Neural cell (in vitro differentiated cells): ENCODE measurements around the gene TBX2. TPM values are rescaled to one million over a fixed set of nuclear protein-coding genes. Genes with fewer than 3 reads are reported as not detected.

Source experiments
- H2AFZ ChIP-seq: fragments of 200-600, 300-800 bp; sonication (generic), shearing (Covaris generic); 2 replicates; pipeline ENCODE4 v1.6.0; 2014; ENCODE audit warnings: low read depth, mild to moderate bottlenecking, antibody characterized with exemption, low read length, moderate library complexity
- H3F3A ChIP-seq: fragments of 200-600 bp; shearing (Covaris generic); 2 replicates; pipeline ENCODE4 v1.6.1; 2016; ENCODE audit warnings: mild to moderate bottlenecking, moderate library complexity, mixed read lengths, antibody characterized with exemption, low read length; ENCODE audit not compliant: insufficient read depth, poor library complexity, severe bottlenecking
- H3K27ac ChIP-seq: fragments of 200-600, 300-800 bp; sonication (generic), shearing (Covaris generic); 2 replicates; pipeline ENCODE4 v1.5.1; 2014; ENCODE audit warnings: mild to moderate bottlenecking, low read length, moderate library complexity
- H3K27me3 ChIP-seq: fragments of 300-800, 200-600 bp; sonication (generic), shearing (Covaris generic); 2 replicates; pipeline ENCODE4 v1.6.0; 2014; ENCODE audit warnings: mild to moderate bottlenecking, low read depth, low read length, moderate library complexity; ENCODE audit not compliant: insufficient read depth
- H3K36me3 ChIP-seq: fragments of 300-800, 200-600 bp; sonication (generic), shearing (Covaris generic); 2 replicates; pipeline ENCODE4 v1.5.1; 2014; ENCODE audit warnings: mild to moderate bottlenecking, antibody characterized with exemption, low read length, moderate library complexity; ENCODE audit not compliant: insufficient read depth
- H3K4me2 ChIP-seq: fragments of 300-800, 200-600 bp; sonication (generic), shearing (Covaris generic); 2 replicates; pipeline ENCODE4 v1.6.0; 2014; ENCODE audit warnings: mild to moderate bottlenecking, low read length
- H3K4me3 ChIP-seq: fragments of 300-800, 200-600 bp; sonication (generic), shearing (Covaris generic); 2 replicates; pipeline ENCODE4 v1.5.1; 2014; ENCODE audit warnings: mild to moderate bottlenecking, low read length, moderate library complexity
- H3K79me2 ChIP-seq: fragments of 200-600 bp; shearing (Covaris generic); replicated peaks from 2 replicates; pipeline ENCODE4 v1.6.0; 2014; ENCODE audit warnings: mild to moderate bottlenecking, low read length, moderate library complexity; ENCODE audit not compliant: insufficient read depth
- H3K9ac ChIP-seq: fragments of 300-800, 200-600 bp; sonication (generic), shearing (Covaris generic); 2 replicates; pipeline ENCODE4 v1.6.1; 2016; ENCODE audit warnings: mild to moderate bottlenecking, low read length, mixed read lengths
- H3K9me2 ChIP-seq: fragments of 200-600 bp; shearing (Covaris generic); 2 replicates; pipeline ENCODE4 v1.6.1; 2016; ENCODE audit warnings: mild to moderate bottlenecking, low read length, mixed read lengths; ENCODE audit not compliant: insufficient read depth
- H3K9me3 ChIP-seq: fragments of 200-600, 300-800 bp; sonication (generic), shearing (Covaris generic); 2 replicates; pipeline ENCODE4 v1.6.1; 2016; ENCODE audit warnings: mild to moderate bottlenecking, mixed run types, low read length, moderate library complexity, mixed read lengths
- H4K20me1 ChIP-seq: fragments of 200-600 bp; shearing (Covaris generic); 2 replicates; pipeline ENCODE4 v1.6.1; 2016; ENCODE audit warnings: mild to moderate bottlenecking, mixed run types; ENCODE audit not compliant: insufficient read depth
- CTCF ChIP-seq: fragments of 450-650 bp; IDR thresholded peaks from 2 replicates; pipeline ENCODE4 v1.5.1; 2014; ENCODE audit warnings: antibody characterized with exemption, mild to moderate bottlenecking, moderate library complexity; ENCODE audit not compliant: poor library complexity, severe bottlenecking
- EP300 ChIP-seq: fragments of 450-650 bp; conservative IDR thresholded peaks from 2 replicates; pipeline ENCODE4 v1.6.1; 2014; ENCODE audit warnings: antibody characterized with exemption, mild to moderate bottlenecking, moderate library complexity; ENCODE audit not compliant: poor library complexity, severe bottlenecking
- EZH2 ChIP-seq: fragments of 200-600, 300-800 bp; shearing (Covaris generic), sonication (generic); IDR thresholded peaks from 2 replicates; pipeline ENCODE4 v1.6.1; 2014; ENCODE audit warnings: antibody characterized with exemption, low read length, borderline replicate concordance, mild to moderate bottlenecking; ENCODE audit not compliant: insufficient read depth, poor library complexity, severe bottlenecking
- MXI1 ChIP-seq: fragments of 450-650 bp; conservative IDR thresholded peaks from 2 replicates; pipeline ENCODE4 v1.6.1; 2014; ENCODE audit warnings: antibody characterized with exemption, mild to moderate bottlenecking; ENCODE audit not compliant: poor library complexity, severe bottlenecking
- POLR2AphosphoS5 ChIP-seq: IDR thresholded peaks from 2 replicates; pipeline ENCODE4 v1.6.1; 2012
- RAD21 ChIP-seq: fragments of 450-650 bp; conservative IDR thresholded peaks from 2 replicates; pipeline ENCODE4 v1.6.1; 2014; ENCODE audit warnings: antibody characterized with exemption, mild to moderate bottlenecking, moderate library complexity
- REST ChIP-seq: IDR thresholded peaks from 2 replicates; pipeline ENCODE4 v1.6.1; 2012; ENCODE audit warnings: borderline replicate concordance
- SMC3 ChIP-seq: fragments of 450-650 bp; conservative IDR thresholded peaks from 2 replicates; pipeline ENCODE4 v1.6.1; 2014; ENCODE audit warnings: antibody characterized with exemption, mild to moderate bottlenecking, moderate library complexity; ENCODE audit not compliant: poor library complexity
- TAF1 ChIP-seq: IDR thresholded peaks from 2 replicates; pipeline ENCODE4 v1.6.1; 2012; ENCODE audit warnings: low read depth
- polyA plus RNA-seq: library from polyadenylated mRNA; depleted of rRNA; stranded (reverse); fragments of >200 nt; gene quantifications from 2 replicates; pipeline ENCODE4 v1.2.3, GENCODE V29; 2014

TBX2 gene
- polyA plus RNA-seq, 1 donor from 2014 or later, result not detected

GRCh38 chr17:61456061-61456681 lies 56.5 kb downstream of the TBX2 start:
- H3K9me2 ChIP-seq, result no peaks in the 10 kb centered on the region
- no peaks in the 10 kb centered on the region for H3K36me3 ChIP-seq
- no peak overlapping the region for H3K4me2 ChIP-seq
- peaks cover 3% of the 10 kb centered on the region for H3K9me3 ChIP-seq
- no peak overlapping the region for H3K9ac ChIP-seq
- peaks cover 100% of the 10 kb centered on the region for H3K27me3 ChIP-seq
- no peak overlapping the region for H3K4me3 ChIP-seq
- no peaks in the 10 kb centered on the region for H4K20me1 ChIP-seq
- no peak overlapping the region for H3K27ac ChIP-seq
- no peaks in the 10 kb centered on the region for H3K79me2 ChIP-seq
- TF ChIP-seq REST (no peak), CTCF (no peak), TAF1 (no peak), SMC3 (no peak), POLR2AphosphoS5 (no peak), RAD21 (no peak), MXI1 (no peak), EZH2 (no peak), EP300 (no peak)
- H3F3A ChIP-seq, result no peaks in the 10 kb centered on the region
- no peak overlapping the region for H2AFZ ChIP-seq

DNA sequence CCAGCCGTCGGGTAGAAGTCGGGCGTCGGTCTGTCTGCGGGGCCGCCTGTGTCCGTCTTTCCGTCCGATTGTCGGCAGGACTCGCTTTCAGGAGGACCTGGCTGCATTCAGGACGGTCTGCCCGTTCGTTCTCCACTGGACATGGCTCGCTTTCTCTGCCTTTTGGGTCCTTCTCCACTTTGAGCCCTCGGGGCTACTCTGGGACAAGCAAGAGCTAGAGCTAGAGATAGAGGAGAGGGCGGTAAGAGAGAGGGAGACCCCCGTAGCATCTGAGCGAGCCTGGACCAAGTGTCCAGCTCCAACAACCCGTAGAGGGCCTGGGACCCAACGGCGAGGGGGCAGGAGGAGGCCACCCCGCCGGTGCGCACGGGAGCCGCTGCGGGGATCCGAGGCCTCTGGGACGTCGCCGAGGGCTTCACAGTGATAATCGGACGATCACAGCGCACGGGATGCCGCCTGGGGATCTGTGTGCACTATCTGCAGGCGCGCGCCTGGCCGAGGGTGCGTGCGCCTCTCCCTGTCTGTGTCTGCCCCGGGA lies 57.1 kb downstream of the TBX2 start:
- Histone ChIP-seq H2AFZ (no peak overlapping the region), H3K27me3 (peaks cover 100% of the 10 kb centered on the region), H3K27ac (no peak overlapping the region), H3F3A (no peaks in the 10 kb centered on the region), H3K4me3 (no peak overlapping the region), H3K9me3 (peaks cover 3% of the 10 kb centered on the region), H3K9me2 (no peaks in the 10 kb centered on the region), H3K36me3 (no peaks in the 10 kb centered on the region), H3K4me2 (no peak overlapping the region), H3K9ac (no peak overlapping the region), H4K20me1 (no peaks in the 10 kb centered on the region), H3K79me2 (no peaks in the 10 kb centered on the region)
- no peak for TF ChIP-seq TAF1
- TF ChIP-seq EP300, result no peak
- TF ChIP-seq RAD21, result no peak
- TF ChIP-seq POLR2AphosphoS5, result no peak
- TF ChIP-seq CTCF, result no peak
